HCEC 1CT (cell line): ENCODE measurements around the gene NEUROG3.

Source experiments
- DNase-seq: peaks from one replicate; pipeline ENCODE4 v3.0.0-alpha.2; 2017

NEUROG3 gene, protein sequence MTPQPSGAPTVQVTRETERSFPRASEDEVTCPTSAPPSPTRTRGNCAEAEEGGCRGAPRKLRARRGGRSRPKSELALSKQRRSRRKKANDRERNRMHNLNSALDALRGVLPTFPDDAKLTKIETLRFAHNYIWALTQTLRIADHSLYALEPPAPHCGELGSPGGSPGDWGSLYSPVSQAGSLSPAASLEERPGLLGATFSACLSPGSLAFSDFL

DNA sequence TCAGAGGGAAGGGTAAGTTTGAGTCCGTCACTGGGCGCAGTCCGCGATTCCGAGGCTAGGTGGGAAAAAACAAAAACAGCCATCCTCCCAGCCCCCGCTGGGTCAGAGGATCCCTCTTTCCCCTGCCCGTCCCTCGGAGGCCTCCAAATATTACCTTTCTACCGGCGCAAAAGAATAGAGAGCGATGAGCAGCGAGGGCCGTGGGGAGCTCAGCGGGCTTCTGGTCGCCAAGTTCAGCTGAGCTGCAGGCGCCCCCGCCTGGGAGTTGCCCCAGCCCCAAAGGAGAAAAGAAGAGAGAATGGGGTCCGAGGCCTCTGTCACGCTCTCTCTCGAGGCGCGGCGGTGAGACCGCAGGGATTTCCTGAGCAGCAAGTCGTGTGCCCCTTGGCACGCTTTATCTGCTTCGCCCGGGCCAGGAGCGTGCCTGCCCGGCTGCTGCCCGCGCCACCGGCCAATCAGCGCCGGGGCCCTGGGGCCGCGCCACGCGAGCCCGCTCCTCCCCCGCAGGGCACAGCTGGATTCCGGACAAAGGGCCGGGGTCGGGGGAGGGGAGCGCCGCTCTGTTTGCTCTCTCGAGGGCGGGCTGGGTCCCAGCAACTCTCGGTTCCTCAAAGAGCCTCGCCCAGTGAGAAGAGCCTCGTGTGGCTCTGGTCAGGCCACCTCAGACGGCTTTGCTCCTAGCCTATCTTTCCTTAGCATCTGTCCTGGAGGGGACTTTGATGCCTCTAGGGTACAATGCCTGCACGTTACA, at the start of gene NEUROG3:
Gene NEUROG3 (minus strand): TSS at position 367 of the 751 bp plus-strand sequence. CDS start 379 bp downstream, outside the sequence.
- no peak for DNase-seq

DNA sequence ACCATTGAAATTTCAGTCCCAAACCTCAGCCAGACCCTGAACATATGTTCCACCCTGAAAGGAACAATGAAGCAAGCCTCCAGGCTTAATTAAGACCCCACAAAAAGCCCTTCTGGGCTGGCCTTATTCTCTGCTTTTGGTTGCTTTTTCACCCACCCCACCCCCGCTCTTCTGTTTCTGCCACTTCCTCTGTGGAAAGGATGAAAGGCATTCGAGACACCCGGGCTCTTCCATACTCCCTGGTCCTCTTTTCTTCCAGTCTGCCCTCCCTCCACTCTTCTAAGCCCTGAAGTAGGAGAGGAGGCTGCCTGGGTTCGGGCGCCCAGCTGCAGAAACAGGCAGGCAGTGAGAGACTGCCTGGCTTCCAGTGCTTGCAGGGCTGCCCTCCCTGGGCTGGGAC, 47.4 kb upstream of the NEUROG3 start:
- DNase-seq, result no peak

DNA sequence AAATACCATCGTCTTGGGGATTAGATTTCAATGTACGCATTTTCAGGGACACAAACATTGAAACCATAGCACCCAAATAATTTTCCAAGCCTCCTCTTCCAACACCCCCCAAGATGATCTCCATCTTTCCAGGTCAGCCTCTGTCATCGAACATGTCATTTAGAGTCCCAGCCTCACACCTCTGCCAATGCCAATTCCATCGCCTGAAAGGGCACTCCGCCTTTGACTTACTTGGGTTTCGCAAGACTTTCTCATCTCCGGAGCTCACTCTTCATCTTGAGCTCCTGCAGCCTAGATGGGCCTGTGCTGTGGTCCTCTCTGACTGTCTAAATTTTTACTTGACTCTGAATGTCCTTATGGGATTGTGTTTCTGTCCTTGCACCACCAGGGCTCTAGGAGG, 46.4 kb upstream of the NEUROG3 start:
- no peak for DNase-seq

DNA sequence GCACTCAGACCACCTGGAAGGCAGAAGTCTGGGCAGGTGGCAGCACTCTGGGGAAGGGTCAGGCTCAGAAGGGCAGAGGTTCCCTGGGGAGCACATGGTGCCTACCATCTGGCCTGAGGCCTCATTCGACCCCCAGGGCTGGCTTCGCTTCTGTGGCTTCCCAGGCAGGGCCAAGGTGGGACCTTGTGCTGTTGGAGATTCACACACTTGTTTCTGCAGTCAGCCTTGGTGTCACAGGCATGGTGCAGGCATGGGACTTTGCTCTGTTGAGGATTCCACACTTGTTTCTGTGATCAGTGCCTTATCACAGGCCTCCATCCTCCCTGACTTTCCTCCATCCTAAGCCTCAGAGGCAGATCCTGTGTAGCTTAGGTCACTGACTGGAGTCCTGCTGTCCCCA, 45.5 kb upstream of the NEUROG3 start:
- DNase-seq, result no peak

DNA sequence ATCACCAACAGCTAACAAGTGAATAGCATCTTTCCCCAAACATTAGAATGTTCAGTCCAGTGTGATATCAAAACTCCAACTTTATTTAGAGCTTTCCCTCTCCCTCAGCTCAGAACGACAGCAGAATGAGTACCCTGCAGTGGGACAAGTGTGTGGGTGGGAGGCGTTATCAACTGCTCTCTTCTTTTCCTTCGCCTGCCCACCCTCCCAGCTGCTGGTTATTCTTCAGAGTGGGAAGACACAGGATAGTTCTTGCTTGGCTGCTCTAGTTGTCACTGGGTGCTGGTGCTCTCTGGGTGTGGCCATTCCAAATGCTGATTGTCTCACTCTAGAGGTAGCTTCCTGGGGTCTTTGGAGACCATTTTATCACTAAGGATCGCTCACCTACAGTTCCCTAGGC, 43.1 kb upstream of the NEUROG3 start:
- no peak for DNase-seq

DNA sequence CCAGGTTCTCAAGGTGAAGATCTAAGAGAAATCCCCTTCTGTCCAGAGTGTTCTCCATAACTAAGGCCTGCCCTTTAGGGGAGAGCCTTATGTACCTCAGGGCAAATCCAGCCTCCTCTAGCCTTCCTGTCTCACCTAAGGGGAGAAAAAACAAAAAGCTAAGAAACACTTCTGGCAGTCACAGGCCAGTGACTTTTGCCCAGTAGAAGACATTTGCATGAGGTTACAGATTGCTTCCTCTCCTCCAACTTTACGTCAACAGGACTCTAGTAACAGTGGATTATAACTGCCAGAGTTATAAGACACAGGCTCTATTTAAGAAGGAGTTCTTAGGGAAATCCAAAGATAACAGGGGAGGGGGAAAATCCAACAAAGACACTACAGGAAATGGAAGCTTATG, 40.9 kb upstream of the NEUROG3 start:
- no peak for DNase-seq

DNA sequence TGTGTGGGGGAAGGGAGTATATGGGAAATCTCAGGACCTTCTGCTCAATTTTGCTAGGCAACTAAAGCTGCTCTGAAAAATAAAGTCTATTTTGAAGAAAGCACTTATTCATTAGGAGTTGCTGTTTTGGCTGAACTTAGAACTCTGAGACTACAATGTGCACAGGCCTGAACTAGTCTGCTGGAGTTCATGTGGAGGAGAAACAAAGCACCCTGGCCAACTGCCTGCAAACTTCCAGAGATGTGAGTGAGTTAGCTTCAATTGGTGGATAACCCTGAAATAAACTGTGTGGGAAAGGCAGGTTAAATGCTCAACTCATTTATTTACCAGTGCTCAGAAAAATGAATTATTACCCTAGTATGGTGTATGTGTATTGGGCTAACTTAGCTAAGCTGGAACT, 39.5 kb upstream of the NEUROG3 start:
- no peak for DNase-seq

DNA sequence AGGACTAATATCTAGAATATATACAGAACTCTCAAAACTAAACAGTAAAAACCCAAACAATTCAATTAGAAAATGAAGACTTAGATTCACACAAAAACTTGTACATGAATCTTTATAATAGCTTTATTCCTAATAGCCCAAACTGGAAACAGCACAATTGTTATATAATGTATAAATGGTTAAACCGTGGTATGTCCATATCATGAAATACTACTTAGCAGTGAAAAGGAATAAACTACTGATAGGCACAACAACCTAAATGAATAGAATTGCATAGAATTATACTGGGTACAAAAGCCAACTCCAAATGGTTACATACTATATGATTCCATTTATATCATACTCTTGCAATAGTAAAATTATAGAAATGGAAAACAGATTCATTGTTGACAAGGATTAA, 35.9 kb upstream of the NEUROG3 start:
- DNase-seq, result no peak

DNA sequence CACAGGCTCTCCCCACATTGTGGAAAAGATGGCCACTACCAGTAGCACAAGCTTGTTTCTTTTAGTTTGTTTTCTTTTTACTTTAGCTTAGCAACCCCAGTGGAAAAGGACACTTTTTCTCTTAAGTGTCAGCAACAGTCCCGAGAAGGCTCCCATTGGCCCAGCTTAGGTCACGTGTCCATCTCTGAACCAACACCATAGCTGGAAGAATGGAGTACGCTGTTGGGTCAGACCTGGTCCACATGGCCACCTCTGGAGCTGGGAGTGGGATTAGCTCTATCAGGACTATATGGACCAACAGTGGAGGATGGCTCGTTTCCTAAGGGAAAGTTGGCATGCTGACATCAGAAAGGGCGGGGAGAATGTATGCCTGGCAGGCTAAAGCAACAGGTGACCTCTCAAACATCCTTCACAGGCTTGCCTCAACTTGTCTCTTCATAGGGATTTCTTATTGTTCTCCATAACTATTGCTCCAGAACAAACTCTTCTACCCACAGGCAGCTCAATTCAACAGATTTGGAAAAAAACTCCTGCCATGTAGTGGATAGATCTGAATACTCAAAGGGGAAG, 27.6 kb upstream of the NEUROG3 start:
- no peak for DNase-seq

DNA sequence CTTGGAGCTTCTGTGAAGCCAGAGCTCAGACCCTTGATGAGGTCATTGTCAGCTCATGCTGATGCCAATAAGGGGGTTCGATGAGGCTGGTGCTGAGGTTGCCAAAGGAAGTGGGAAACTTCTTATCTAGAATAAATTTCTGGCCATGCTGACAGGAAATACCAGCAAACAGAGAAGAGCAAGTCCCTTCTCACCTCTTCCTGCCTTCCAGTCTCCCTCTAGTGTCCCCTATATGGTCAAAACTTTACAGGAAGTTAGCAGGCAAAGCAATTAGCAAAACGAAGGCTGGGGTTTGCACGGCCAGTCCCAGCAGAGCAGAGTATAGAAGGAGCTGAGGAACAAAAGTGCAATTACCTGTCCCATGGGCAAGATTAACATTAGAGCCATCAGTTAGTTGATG, 15.1 kb upstream of the NEUROG3 start:
- DNase-seq, result no peak

DNA sequence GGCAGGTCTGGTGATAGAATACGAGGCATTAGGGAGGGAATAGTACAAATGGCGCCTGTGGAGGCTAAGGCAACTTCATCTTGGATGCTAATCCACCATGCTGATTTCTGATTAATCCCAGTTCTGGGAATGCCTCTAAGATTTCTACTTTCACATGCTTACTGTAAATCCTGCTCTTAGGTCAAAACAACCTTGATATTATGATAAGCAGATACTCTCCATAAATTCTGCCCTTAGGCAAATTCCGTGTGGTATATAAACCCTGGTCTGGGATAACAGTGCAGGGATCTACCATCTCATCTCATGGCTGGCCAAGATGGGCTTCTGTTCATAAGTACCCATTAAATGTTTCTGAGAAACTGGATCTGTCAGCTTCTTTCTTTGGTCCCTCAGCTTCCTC, 11.4 kb upstream of the NEUROG3 start:
- DNase-seq, result no peak

DNA sequence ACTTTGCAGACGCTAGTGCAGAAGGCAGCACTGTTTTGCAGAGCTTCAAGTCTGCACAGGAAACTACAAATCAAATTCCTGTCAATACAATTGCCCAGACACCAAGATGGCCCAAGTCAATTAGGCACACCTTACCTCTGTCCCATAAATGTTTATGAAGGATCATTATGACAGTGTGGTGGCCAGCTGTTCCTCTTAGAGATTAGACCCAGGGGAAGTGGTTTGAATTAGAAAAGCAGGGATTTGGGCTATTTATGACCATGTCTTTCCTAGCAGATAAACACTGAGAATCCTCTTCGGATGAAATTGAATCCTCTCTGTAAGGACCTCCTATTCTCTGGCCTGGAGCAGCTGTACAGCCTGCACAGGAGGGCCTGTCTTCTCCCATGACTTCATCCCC, 9.9 kb upstream of the NEUROG3 start:
- no peak for DNase-seq

DNA sequence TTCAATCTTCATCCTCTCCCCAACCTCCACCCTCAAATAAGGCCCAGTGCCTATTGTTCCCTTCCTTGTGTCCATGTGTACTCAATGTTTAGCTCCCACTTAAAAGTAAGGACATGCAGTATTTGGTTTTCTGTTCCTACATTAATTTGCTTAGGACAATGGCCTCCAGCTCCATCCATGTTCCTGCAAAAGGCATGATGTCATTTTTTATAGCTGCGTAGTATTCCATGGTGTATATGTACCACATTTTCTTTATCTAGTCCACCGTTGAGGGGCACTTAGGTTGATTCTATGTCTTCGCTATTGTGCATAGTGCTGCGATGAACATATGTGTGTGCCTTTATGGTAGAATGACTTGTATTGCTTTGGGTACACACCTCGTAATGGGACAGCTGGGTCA, 7.2 kb upstream of the NEUROG3 start:
- no peak for DNase-seq

DNA sequence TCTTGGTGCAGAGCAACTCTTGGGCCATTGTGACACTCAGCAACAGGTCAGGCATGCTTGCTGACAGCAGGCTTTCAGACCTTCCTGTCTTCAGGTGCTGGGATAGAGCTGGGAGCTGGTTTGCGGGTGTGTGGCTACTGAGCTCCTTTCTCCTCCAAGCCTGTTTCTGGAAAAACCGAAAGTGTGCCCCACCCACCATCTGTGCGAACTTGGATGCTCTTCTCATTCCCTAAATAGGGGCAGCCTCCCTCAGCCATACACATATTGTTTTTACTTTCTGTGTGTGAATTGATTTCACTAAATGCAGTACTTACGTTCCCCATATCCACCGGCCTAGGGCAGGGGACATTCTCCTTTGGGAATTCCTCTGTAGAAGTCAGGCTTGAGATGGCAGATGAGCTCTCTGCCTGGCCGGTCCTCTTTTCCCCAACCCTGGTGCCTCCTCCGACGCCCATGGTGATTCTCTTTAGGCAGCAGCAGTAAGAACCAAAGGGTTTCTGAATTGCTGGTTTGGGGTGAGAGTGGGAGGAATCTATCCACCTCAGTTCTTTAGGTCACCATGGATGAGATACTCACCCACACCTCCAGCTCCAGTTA, 6.3 kb upstream of the NEUROG3 start:
- no peak for DNase-seq

DNA sequence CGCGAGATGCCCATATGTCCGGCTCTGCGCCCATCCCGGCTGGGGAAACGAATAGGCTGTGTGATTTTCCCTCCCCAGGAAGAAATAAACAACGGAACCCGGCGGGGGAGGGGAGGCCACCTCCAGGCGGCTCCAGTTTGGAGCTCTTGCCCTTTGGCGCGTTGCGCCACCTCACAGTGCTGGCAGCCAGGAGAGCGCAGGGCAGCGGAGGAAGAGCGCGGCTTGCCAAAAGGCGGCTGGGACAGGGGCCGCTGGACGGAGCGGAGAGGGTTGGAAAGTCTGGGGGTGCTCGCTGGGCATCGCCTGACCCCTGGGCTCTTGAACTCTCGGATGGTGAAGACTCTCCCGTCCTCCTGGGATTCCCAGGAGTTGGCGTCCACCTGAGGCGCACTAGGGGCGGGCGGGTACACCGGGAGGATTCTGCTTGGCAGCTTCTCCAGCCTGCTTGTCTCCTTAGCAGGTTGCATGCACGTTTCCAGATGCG, 5.3 kb upstream of the NEUROG3 start:
- no peak for DNase-seq

DNA sequence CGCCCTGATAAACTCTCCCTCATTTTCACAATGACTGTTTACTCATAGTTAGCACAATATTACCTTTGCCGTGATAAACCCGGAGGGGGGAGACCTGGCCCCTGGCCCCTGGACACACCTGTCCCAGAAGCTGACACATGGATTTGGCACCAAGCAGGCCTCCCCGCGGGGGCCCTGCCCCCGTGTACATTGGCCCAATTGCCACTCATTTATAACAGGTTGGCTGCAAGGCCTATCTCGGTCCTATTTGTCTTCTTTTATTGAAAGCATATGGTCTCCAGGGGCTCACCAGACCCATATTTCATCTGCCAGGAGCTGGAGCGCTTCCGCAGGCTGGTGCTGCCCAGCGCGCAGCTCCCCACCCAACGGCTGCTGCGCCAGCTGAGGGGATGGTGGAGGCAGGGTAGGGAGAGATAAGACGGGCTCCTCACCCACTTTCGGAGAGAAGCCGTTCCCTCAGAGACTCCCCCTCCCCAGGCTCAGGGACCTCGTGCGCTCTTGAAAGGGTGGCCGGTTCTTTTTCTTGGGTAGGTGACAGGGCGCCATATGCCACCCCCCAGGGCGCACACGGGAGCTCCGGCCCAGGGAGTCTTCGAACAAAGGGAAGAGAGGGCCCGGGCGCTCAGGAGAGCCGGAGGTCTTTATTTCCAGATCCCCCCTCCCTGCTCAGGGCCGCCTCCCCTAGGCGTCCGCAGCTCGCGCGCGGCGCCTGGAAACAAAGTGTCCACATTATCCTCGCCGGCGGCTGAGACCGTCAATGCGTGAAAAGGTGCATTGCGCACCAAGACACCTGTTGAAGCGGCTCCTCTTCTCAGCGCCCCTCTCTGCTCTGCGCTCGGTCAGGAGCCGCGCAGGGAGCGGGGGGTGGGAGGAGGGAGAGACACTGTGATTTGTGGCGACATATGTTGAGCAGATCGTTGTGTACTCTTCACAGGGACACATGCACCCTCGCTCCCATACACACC, 4.3 kb upstream of the NEUROG3 start:
- no peak for DNase-seq

DNA sequence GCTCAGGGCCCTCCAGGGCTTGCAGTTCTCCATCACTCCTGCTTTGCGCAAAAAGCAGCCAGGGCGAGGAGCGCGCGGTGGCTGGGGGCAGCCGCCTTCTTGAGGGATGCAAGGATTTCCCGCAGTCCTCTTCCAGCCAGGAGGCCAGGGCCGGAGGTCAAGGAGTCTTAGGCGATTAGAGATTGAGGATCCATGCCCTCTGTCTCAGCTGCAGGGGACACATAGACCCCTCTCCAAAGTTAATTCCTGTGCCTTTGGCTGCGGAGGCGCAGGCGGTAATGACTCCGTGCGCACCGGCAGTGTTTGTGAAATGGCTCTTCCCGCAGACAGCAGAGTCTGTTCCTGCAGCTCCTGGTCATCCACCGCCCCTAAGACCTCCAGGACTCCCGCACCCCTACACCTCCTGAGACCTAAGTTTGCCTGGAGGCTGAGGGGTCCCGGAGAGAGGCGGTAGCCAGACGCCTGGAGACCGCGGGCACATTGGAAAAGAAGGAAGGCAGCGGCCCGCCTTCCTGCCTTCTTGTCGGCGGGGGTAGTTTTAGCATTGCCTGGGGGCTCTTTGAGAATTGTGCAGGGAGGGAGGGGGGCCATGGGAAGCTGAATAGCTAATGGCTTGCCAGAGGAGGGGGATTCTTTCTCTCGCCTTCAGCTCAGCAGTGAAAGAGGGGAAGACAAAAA, 3.3 kb upstream of the NEUROG3 start:
- DNase-seq, result no peak

DNA sequence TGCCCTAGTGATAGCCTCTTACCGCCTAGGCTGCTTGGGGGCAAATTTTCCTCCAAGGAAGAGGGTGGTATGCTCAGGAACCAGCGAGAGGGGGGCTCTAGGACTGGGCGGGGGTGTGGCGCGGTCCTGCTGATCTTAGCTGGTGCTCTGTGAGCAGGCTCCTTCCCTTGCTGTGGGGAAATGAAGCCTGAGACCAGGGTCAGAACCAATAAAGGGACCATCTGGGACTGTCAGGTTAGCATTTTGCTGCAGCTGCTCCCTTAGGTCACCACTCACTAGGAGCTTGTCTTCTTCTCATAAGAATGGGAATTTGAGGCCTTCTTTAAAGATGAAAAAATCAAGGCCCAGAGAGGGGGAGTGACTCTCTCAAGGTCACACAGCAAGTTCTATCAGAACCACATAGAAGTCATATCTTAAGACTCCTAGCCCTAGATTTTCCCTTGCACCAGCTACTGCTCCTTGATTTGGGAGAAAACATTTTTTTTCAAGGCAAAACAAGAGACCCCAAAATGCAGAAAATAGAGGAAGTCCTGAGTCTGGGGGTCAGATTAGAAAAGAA, 2.0 kb upstream of the NEUROG3 start:
- no peak for DNase-seq

DNA sequence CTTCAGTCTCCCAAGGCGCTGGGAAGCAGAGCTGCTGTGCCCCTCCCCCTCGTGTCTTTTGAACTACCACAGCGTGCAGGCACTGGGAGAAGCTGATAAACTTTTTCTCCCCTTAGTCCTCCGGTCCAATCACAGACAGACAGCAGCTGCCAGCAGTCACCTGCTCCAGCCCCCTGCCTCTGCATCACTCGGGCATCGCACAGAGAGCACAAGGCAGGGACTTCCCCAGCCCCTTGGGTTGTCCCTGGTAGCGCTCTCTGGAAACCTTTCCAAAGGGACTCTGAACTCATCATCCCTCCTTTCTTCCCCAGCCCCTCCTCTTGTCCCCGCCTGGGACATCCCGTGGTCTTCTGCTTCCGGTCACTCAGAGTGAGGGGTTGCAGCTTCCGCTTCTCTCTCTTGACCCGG, 1.4 kb upstream of the NEUROG3 start:
- no peak for DNase-seq

DNA sequence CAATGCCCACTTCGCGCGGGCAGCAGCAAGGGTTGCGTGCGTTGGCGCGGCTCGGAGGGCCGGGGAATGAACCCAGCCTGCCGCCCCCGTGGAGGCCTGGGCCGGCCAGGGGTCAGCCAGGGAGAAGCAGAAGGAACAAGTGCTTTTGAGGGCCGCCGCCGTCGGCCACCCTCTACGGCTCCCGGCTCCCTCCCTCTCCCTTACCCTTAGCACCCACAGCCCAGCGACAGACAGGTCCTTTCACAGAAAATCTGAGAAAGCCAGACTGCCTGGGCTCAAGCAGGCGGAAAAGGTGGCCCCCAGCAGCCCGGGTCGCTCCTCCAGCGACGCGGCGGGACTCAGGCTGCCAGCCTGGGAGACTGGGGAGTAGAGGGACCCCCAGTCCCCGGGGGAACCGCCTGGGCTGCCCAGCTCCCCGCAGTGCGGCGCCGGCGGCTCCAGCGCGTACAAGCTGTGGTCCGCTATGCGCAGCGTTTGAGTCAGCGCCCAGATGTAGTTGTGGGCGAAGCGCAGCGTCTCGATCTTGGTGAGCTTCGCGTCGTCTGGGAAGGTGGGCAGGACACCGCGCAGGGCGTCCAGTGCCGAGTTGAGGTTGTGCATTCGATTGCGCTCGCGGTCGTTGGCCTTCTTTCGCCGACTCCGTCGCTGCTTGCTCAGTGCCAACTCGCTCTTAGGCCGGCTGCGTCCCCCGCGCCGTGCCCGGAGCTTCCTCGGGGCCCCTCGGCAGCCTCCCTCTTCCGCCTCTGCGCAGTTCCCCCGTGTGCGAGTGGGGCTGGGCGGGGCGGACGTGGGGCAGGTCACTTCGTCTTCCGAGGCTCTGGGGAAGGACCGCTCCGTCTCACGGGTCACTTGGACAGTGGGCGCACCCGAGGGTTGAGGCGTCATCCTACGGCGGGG, 815 bp downstream of the NEUROG3 start:
- DNase-seq, result no peak
